GM18520 (cell line): ENCODE results near the gene BLTP2.
"Not testable (repeated sequence)": the region's sequence is repeated elsewhere in the genome, so short reads cannot be mapped to it uniquely, and the experiment has no call there.

Source experiments
- ATAC-seq: cut with Tn5 transposase; IDR thresholded peaks from one replicate; pipeline ENCODE4 v1.9.1; 2021; ENCODE audit not compliant: unreplicated experiment

The BLTP2 gene

GRCh38 chr17:28644787-28645575, at the start of gene BLTP2:
Gene BLTP2, minus strand, starts transcription at chr17:28645158. Its CDS starts 102 bp downstream, at chr17:28645056.
- peak; percentile 86 for ATAC-seq

GRCh38 chr17:28693869-28694268, 48.9 kb upstream of the BLTP2 start:
- no peak for ATAC-seq

GRCh38 chr17:28689011-28689410, 44.1 kb upstream of the BLTP2 start:
- no peak for ATAC-seq

- no peak for ATAC-seq
Observed at GRCh38 chr17:28688481-28688880, 43.5 kb upstream of the BLTP2 start.

GRCh38 chr17:28686296-28686695, 41.3 kb upstream of the BLTP2 start:
- no peak for ATAC-seq

GRCh38 chr17:28685366-28685765, 40.4 kb upstream of the BLTP2 start:
- no peak for ATAC-seq

- no peak for ATAC-seq
Observed at GRCh38 chr17:28684963-28685362, 40.0 kb upstream of the BLTP2 start.

GRCh38 chr17:28682655-28683054, 37.7 kb upstream of the BLTP2 start:
- ATAC-seq = no peak

- no peak for ATAC-seq
Observed at GRCh38 chr17:28675980-28676379, 31.0 kb upstream of the BLTP2 start.

- no peak for ATAC-seq
Observed at GRCh38 chr17:28675490-28675889, 30.5 kb upstream of the BLTP2 start.

GRCh38 chr17:28669918-28670317, 25.0 kb upstream of the BLTP2 start:
- no peak for ATAC-seq

GRCh38 chr17:28667870-28668269, 22.9 kb upstream of the BLTP2 start:
- ATAC-seq = no peak

- ATAC-seq = no peak
Observed at GRCh38 chr17:28665994-28666393, 21.0 kb upstream of the BLTP2 start.

GRCh38 chr17:28663723-28664122, 18.8 kb upstream of the BLTP2 start:
- no peak for ATAC-seq

GRCh38 chr17:28662527-28662829, 17.5 kb upstream of the BLTP2 start:
- no peak for ATAC-seq

- peak; percentile 60 for ATAC-seq
Observed at GRCh38 chr17:28661635-28662526, 16.9 kb upstream of the BLTP2 start, which contains the start of the genes SDF2 and SUPT6H. Gene SDF2, minus strand, starts transcription at chr17:28661906. Its CDS starts 30 bp downstream, at chr17:28661876. Gene SUPT6H, plus strand, starts transcription at chr17:28662205. Its CDS starts 11,197 bp downstream, at chr17:28673402.

GRCh38 chr17:28659497-28659881, 14.5 kb upstream of the BLTP2 start:
- not testable (repeated sequence) for ATAC-seq

GRCh38 chr17:28658766-28659496, 14.0 kb upstream of the BLTP2 start:
- not testable (repeated sequence) for ATAC-seq

- not testable (repeated sequence) for ATAC-seq
Observed at GRCh38 chr17:28658342-28658741, 13.4 kb upstream of the BLTP2 start.

GRCh38 chr17:28657756-28658155, 12.8 kb upstream of the BLTP2 start:
- ATAC-seq = no peak

GRCh38 chr17:28655160-28655559, 10.2 kb upstream of the BLTP2 start:
- ATAC-seq = no peak
